ENCODE measurements around the gene GDF2. TPM values are rescaled to one million over a fixed set of nuclear protein-coding genes. Genes with fewer than 3 reads are reported as not detected.

GDF2 gene
- total RNA-seq, 1 experiment from 2014 or later, result not detected

- H3K4me3 ChIP-seq (ENCODE audit: low read depth, low read length, poor library complexity, severe bottlenecking), result no peak overlapping the region
- CTCF ChIA-PET, result no interaction called here
- no peaks in the 10 kb centered on the region for H3K9me3 ChIP-seq (ENCODE audit: low read depth, low read length, poor library complexity, severe bottlenecking)
- no TSS peak for BruUV-seq (replicated peaks)
- POLR2A ChIA-PET (ENCODE audit: low non-redundant PET), result no interaction called here
- H3K27ac ChIP-seq (ENCODE audit: low read depth, low read length, poor library complexity, severe bottlenecking), result no peak overlapping the region
- H3K36me3 ChIP-seq (ENCODE audit: insufficient read depth, low read length, poor library complexity, severe bottlenecking), result no peaks in the 10 kb centered on the region
- intact Hi-C loops (cut with micrococcal nuclease; ENCODE audit: unreplicated experiment), result no loop called here
- H3K4me1 ChIP-seq (ENCODE audit: insufficient read depth, low read length, poor library complexity, severe bottlenecking), result no peaks in the 10 kb centered on the region
- TF ChIP-seq CTCF (conservative IDR thresholded peaks at IDR 0.05; ENCODE audit: low read depth, low read length), result no peak
- TF ChIP-seq EZH2 (IDR thresholded peaks at IDR 0.05; ENCODE audit: borderline replicate concordance, low read depth, low read length, poor library complexity, severe bottlenecking), result no peak
- H3K27me3 ChIP-seq (replicated peaks; ENCODE audit: insufficient read depth, low read depth, low read length, poor library complexity), result no peaks in the 10 kb centered on the region
- DNase-seq (ENCODE audit: low spot score), result no peak
These were observed 31.1 kb downstream of the GDF2 start for GRCh38 chr10:47353351-47353750.

GRCh38 chr10:47354165-47354564 lies 31.9 kb downstream of the GDF2 start:
- ChIA-PET CTCF (no interaction called here), POLR2A (ENCODE audit: low non-redundant PET) (no interaction called here)
- DNase-seq (ENCODE audit: low spot score), result no peak
- Histone ChIP-seq H3K4me3 (ENCODE audit: low read depth, low read length, poor library complexity, severe bottlenecking) (no peak overlapping the region), H3K36me3 (ENCODE audit: insufficient read depth, low read length, poor library complexity, severe bottlenecking) (no peaks in the 10 kb centered on the region), H3K27ac (ENCODE audit: low read depth, low read length, poor library complexity, severe bottlenecking) (no peak overlapping the region), H3K9me3 (ENCODE audit: low read depth, low read length, poor library complexity, severe bottlenecking) (no peaks in the 10 kb centered on the region), H3K27me3 (replicated peaks; ENCODE audit: insufficient read depth, low read depth, low read length, poor library complexity) (no peaks in the 10 kb centered on the region), H3K4me1 (ENCODE audit: insufficient read depth, low read length, poor library complexity, severe bottlenecking) (no peaks in the 10 kb centered on the region)
- intact Hi-C loops (cut with micrococcal nuclease; ENCODE audit: unreplicated experiment), result no loop called here
- BruUV-seq (replicated peaks), result no TSS peak
- TF ChIP-seq CTCF (conservative IDR thresholded peaks at IDR 0.05; ENCODE audit: low read depth, low read length), result no peak
- TF ChIP-seq EZH2 (IDR thresholded peaks at IDR 0.05; ENCODE audit: borderline replicate concordance, low read depth, low read length, poor library complexity, severe bottlenecking), result no peak

GRCh38 chr10:47354900-47355299 lies 32.6 kb downstream of the GDF2 start:
- CTCF ChIA-PET, result no interaction called here
- POLR2A ChIA-PET (ENCODE audit: low non-redundant PET), result no interaction called here

More at GRCh38 chr10:47354900-47355299, 32.6 kb downstream of the GDF2 start:
- intact Hi-C loops (cut with micrococcal nuclease; ENCODE audit: unreplicated experiment), result no loop called here
- Histone ChIP-seq H3K27ac (ENCODE audit: low read depth, low read length, poor library complexity, severe bottlenecking) (no peak overlapping the region), H3K36me3 (ENCODE audit: insufficient read depth, low read length, poor library complexity, severe bottlenecking) (no peaks in the 10 kb centered on the region), H3K4me1 (ENCODE audit: insufficient read depth, low read length, poor library complexity, severe bottlenecking) (no peaks in the 10 kb centered on the region), H3K9me3 (ENCODE audit: low read depth, low read length, poor library complexity, severe bottlenecking) (no peaks in the 10 kb centered on the region), H3K4me3 (ENCODE audit: low read depth, low read length, poor library complexity, severe bottlenecking) (no peak overlapping the region), H3K27me3 (replicated peaks; ENCODE audit: insufficient read depth, low read depth, low read length, poor library complexity) (no peaks in the 10 kb centered on the region)
- no peak for DNase-seq (ENCODE audit: low spot score)
- TF ChIP-seq CTCF (conservative IDR thresholded peaks at IDR 0.05; ENCODE audit: low read depth, low read length), result no peak
- TF ChIP-seq EZH2 (IDR thresholded peaks at IDR 0.05; ENCODE audit: borderline replicate concordance, low read depth, low read length, poor library complexity, severe bottlenecking), result no peak
- no TSS peak for BruUV-seq (replicated peaks)
